ENCODE results near the gene OXLD1. TPM values are rescaled to one million over a fixed set of nuclear protein-coding genes. Genes with fewer than 3 reads are reported as not detected.

Gene OXLD1
- total RNA-seq, 1 donor from 2014 or later: 18.4 TPM

DNA sequence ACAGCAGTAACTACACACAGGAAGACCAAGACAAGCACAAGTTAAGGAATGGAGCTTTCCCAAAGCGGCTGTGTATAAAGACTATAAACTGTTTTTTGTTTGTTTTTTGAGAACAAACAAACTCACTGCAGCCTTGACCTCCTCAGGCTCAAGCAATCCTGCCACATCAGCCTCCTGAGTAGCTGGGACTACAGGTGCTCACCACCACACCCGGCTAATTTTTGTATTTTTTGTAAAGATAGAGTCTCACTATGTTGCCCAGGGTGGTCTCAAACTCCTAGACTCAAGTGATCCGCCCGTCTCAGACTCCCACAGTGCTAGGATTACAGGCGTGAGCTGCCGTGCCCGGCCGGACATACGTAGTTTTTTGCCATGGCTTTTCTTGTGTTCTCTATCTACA is 6.0 kb downstream of the OXLD1 start:
- Histone ChIP-seq H3K27me3 (ENCODE audit: low read depth) (no peaks in the 10 kb centered on the region), H3K4me3 (no peak overlapping the region), H3K27ac (replicated peaks) (no peak overlapping the region), H3K9me3 (replicated peaks) (no peaks in the 10 kb centered on the region), H3K36me3 (peaks cover 8% of the 10 kb centered on the region), H3K4me1 (peaks cover 16% of the 10 kb centered on the region)
- intact Hi-C loops (cut with micrococcal nuclease): no loop called here
- DNase-seq: no peak
- TF ChIP-seq CTCF (IDR thresholded peaks at IDR 0.05; ENCODE audit: borderline replicate concordance): no peak

GRCh38 chr17:81659038-81659437 is 7.4 kb downstream of the OXLD1 start:
- Histone ChIP-seq H3K4me3 (no peak overlapping the region), H3K9me3 (replicated peaks) (no peaks in the 10 kb centered on the region), H3K27me3 (ENCODE audit: low read depth) (peaks cover 4% of the 10 kb centered on the region), H3K36me3 (no peaks in the 10 kb centered on the region), H3K27ac (replicated peaks) (no peak overlapping the region), H3K4me1 (peaks cover 10% of the 10 kb centered on the region)
- no peak for DNase-seq
- intact Hi-C loops (cut with micrococcal nuclease): no loop called here
- TF ChIP-seq CTCF (IDR thresholded peaks at IDR 0.05; ENCODE audit: borderline replicate concordance): no peak

DNA sequence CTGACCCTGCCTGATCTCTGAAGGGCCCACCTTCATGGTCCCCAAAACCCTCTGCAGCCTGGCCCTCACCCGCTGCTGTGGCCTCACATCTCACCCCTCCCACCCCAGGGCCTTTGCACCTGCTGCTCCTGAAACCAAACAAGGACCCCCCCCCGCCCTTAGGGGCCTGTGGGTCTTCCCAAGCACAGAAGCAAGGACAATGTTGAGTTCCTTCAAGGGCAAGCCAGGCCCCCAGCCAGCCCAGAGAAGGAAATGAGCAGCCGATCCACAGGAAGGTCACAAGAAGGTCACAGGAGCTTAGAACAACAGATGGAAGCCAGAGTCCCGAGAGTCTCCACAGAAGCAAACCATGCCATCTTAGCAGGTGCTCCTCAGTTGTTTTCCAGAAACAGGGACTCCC is 9.6 kb downstream of the OXLD1 start:
- intact Hi-C loops (cut with micrococcal nuclease): no loop called here
- DNase-seq: no peak
- H3K4me3 ChIP-seq: no peak overlapping the region
- no peak overlapping the region for H3K27ac ChIP-seq (replicated peaks)
- no peak for TF ChIP-seq CTCF (IDR thresholded peaks at IDR 0.05; ENCODE audit: borderline replicate concordance)
- H3K4me1 ChIP-seq: peaks cover 10% of the 10 kb centered on the region
- H3K27me3 ChIP-seq (ENCODE audit: low read depth): peaks cover 24% of the 10 kb centered on the region
- H3K36me3 ChIP-seq: no peaks in the 10 kb centered on the region
- H3K9me3 ChIP-seq (replicated peaks): no peaks in the 10 kb centered on the region

- intact Hi-C loops (cut with micrococcal nuclease): no loop called here
- Histone ChIP-seq H3K9me3 (replicated peaks) (no peaks in the 10 kb centered on the region), H3K4me3 (no peak within 1 kb of the TSS), H3K36me3 (no peaks in the 10 kb centered on the region), H3K27me3 (ENCODE audit: low read depth) (peaks cover 30% of the 10 kb centered on the region), H3K4me1 (peaks cover 10% of the 10 kb centered on the region), H3K27ac (replicated peaks) (no peak within 1 kb of the TSS)
- no peak for TF ChIP-seq CTCF (IDR thresholded peaks at IDR 0.05; ENCODE audit: borderline replicate concordance)
- no peak for DNase-seq
Measured at GRCh38 chr17:81656118-81656743, 10.2 kb downstream of the OXLD1 start, which contains the start of gene PDE6G. Gene PDE6G, minus strand, starts transcription at chr17:81656542. Its CDS starts 3,237 bp downstream, at chr17:81653305.

DNA sequence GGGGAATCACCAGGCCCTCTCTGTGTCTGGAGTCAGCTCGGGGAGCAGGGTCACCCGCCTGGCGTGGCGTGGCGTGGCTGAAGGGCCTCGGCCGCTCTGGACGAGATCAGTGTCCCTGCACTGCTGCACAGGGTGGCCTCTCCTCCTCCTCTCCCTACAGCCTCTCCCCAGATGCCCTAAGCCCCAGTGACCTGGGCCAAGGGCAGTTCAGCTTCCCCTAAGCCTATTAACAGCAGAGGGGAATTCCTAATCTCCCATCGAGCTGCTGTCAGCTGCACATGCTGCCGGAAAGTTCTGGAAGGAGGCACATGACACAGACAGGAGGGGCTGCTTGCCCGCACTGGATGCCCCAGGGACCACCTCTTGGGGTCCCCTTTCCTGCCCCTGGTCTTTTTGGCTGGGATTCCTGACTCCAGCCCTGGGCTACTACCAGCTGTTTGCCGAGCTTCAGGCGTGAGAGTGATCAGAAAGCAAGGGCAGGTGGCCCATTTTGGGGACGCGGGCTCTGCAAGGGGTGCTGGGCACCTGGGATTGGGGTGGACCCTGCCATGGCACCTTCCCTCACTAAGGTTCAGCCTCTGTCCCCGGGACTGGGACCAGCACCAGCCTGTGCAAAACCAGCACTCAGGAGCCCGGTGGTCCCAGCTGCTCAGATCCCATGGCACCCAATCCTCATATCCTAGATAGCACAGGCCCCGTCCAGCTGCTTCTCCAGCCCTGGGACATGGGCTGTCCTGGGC is 10.9 kb downstream of the OXLD1 start:
- intact Hi-C loops (cut with micrococcal nuclease): no loop called here
- no peak overlapping the region for H3K4me3 ChIP-seq
- no peaks in the 10 kb centered on the region for H3K9me3 ChIP-seq (replicated peaks)
- H3K27me3 ChIP-seq (ENCODE audit: low read depth): peaks cover 37% of the 10 kb centered on the region
- no peak for TF ChIP-seq CTCF (IDR thresholded peaks at IDR 0.05; ENCODE audit: borderline replicate concordance)
- H3K4me1 ChIP-seq: peaks cover 10% of the 10 kb centered on the region
- H3K36me3 ChIP-seq: no peaks in the 10 kb centered on the region
- no peak overlapping the region for H3K27ac ChIP-seq (replicated peaks)
- no peak for DNase-seq

All from left ventricle myocardium inferior (tissue), 1 donor.